ENCODE results near the gene SH2B2.

The SH2B2 gene

GRCh38 chr7:102271158-102271798 is 15.4 kb upstream of the SH2B2 start:
- no peaks in the 10 kb centered on the region for H3K36me3 ChIP-seq (ENCODE audit: control insufficient read depth, insufficient read depth, low read length)
- no peaks in the 10 kb centered on the region for H3K27me3 ChIP-seq (ENCODE audit: control insufficient read depth, insufficient read depth, low read length)
- no peaks in the 10 kb centered on the region for H3K9me3 ChIP-seq (ENCODE audit: control insufficient read depth, low read length)
- no peak overlapping the region for H3K4me3 ChIP-seq (ENCODE audit: low read depth, low read length)
- H3K9ac ChIP-seq, result no peak overlapping the region
- no peak overlapping the region for H3K27ac ChIP-seq
- no peaks in the 10 kb centered on the region for H3K79me2 ChIP-seq
- peaks cover 2% of the 10 kb centered on the region for H3K4me1 ChIP-seq
- no peak overlapping the region for H2AFZ ChIP-seq
- no peak for TF ChIP-seq CTCF (IDR thresholded peaks at IDR 0.05)
- no peak overlapping the region for H3K4me2 ChIP-seq (ENCODE audit: low read length)

GRCh38 chr7:102272075-102272916 is 14.4 kb upstream of the SH2B2 start:
- Histone ChIP-seq H3K4me2 (ENCODE audit: low read length) (no peak overlapping the region), H3K36me3 (ENCODE audit: control insufficient read depth, insufficient read depth, low read length) (no peaks in the 10 kb centered on the region), H3K27me3 (ENCODE audit: control insufficient read depth, insufficient read depth, low read length) (no peaks in the 10 kb centered on the region), H3K4me3 (ENCODE audit: low read depth, low read length) (no peak overlapping the region), H3K79me2 (no peaks in the 10 kb centered on the region), H3K9ac (no peak overlapping the region), H3K27ac (no peak overlapping the region), H3K9me3 (ENCODE audit: control insufficient read depth, low read length) (no peaks in the 10 kb centered on the region), H2AFZ (peak overlapping the region; percentile 31), H3K4me1 (no peaks in the 10 kb centered on the region)
- peak; percentile 83 for TF ChIP-seq CTCF (IDR thresholded peaks at IDR 0.05)

GRCh38 chr7:102272917-102273748 is 13.5 kb upstream of the SH2B2 start:
- Histone ChIP-seq H3K9me3 (ENCODE audit: control insufficient read depth, low read length) (no peaks in the 10 kb centered on the region), H3K79me2 (no peaks in the 10 kb centered on the region), H2AFZ (no peak overlapping the region), H3K4me1 (no peaks in the 10 kb centered on the region), H3K9ac (no peak overlapping the region), H3K36me3 (ENCODE audit: control insufficient read depth, insufficient read depth, low read length) (no peaks in the 10 kb centered on the region), H3K4me2 (ENCODE audit: low read length) (no peak overlapping the region), H3K27ac (no peak overlapping the region), H3K27me3 (ENCODE audit: control insufficient read depth, insufficient read depth, low read length) (no peaks in the 10 kb centered on the region), H3K4me3 (ENCODE audit: low read depth, low read length) (no peak overlapping the region)
- TF ChIP-seq CTCF (IDR thresholded peaks at IDR 0.05), result no peak

GRCh38 chr7:102273749-102274712 is 12.6 kb upstream of the SH2B2 start:
- no peak overlapping the region for H3K4me3 ChIP-seq (ENCODE audit: low read depth, low read length)
- no peak overlapping the region for H3K27ac ChIP-seq
- TF ChIP-seq CTCF (IDR thresholded peaks at IDR 0.05), result no peak
- H3K9ac ChIP-seq, result no peak overlapping the region
- H3K4me2 ChIP-seq (ENCODE audit: low read length), result no peak overlapping the region
- no peaks in the 10 kb centered on the region for H3K79me2 ChIP-seq
- no peaks in the 10 kb centered on the region for H3K36me3 ChIP-seq (ENCODE audit: control insufficient read depth, insufficient read depth, low read length)
- no peaks in the 10 kb centered on the region for H3K27me3 ChIP-seq (ENCODE audit: control insufficient read depth, insufficient read depth, low read length)
- H2AFZ ChIP-seq, result no peak overlapping the region
- no peaks in the 10 kb centered on the region for H3K4me1 ChIP-seq
- no peaks in the 10 kb centered on the region for H3K9me3 ChIP-seq (ENCODE audit: control insufficient read depth, low read length)

Measured in parathyroid adenoma (tissue), 2 donors.